ENCODE data around the gene STX10.

- TF ChIP-seq CTCF (IDR thresholded peaks at IDR 0.05) (no peak), POLR2A (IDR thresholded peaks at IDR 0.05) (no peak)
Observed at GRCh38 chr19:13165162-13165997, 15.2 kb upstream of the STX10 start.

Data from adrenal gland (tissue), 5 donors.